Stimulated activated CD4-positive, alpha-beta T cell treated with anti-CD3 and anti-CD28 coated beads, TNF-alpha, amount 100 ng/mL, for 4 hours (primary cell): ENCODE data around the gene CSNK2B.

Experiments used
- DNase-seq, 3 experiments: peaks; one replicate each; pipeline ENCODE4 v3.0.0-alpha.2; 2020; ENCODE audit warnings: low read depth in 3 of 3

The CSNK2B gene

DNA sequence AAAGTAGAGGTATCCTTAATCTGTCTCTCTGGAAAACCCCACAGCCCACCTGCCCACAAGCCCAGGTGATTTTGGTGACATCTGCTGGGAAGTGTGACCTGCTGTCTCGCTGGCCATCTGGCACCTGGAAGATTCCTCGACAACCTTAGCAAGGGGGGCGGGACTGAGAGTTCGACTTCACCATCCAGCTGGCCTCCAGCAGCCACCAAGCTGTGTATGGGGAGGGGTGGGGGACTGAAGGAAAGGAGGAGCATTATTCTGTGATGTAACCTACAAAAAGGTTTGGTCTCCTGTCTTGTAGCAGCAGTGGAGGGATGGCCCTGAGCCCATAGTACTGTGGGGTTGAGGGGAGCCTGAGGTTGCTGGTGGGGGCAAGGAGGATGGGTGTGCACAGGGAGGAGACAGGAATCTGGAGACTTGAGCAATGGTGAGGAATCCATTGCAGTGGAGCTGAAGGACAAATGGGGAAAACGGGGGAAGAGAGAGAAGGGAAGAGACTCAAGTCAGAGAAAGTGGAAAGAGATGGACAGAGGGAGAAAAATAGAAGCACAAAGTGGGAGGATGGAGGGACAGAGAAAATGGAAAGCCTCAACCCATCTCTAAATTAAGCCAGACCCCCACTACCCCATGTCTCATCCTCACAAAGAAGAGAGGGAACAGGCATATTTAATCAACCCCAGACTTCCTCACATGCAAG lies 44.8 kb downstream of the CSNK2B start:
- DNase-seq, result no peak

DNA sequence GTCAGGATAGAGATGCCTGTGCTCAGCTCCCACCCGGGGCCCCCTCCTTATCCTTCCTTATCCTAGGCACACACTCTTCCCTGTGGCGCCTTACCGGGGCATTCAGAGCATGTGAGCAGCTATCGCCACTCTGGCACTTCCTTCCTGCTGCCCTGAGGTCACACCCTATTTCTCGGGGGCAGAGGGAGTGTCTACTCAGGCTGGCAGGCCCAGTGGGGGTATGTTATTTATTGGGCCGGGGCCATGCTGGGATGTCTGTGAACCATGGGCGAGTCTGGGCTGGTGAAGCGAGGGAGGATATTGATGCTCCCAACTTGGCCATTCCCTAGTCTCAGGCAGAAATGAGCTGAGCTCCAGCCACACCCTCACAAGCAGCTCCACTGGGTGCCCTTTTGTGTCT lies 45.4 kb downstream of the CSNK2B start:
- DNase-seq, result no peak

DNA sequence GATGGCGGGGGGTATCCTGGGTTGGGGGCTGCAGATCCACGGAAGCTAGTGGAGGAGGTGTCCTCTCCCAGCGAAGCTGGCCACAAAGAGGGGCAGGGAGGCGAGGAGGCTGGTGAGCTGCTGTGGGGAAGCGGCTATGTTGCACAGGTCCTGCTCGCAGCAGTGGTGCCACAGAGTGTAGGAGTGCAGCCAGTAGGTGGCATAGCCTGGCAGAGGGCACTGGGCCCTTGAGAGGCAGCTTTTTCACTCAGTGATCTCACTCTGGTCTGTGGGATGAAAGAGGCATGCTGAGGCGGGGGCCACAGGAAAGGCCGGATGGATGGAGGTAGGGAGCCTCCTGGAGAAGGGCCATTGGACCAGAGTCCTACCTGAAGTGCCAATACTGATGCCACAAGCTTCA lies 46.4 kb downstream of the CSNK2B start:
- DNase-seq, result no peak

DNA sequence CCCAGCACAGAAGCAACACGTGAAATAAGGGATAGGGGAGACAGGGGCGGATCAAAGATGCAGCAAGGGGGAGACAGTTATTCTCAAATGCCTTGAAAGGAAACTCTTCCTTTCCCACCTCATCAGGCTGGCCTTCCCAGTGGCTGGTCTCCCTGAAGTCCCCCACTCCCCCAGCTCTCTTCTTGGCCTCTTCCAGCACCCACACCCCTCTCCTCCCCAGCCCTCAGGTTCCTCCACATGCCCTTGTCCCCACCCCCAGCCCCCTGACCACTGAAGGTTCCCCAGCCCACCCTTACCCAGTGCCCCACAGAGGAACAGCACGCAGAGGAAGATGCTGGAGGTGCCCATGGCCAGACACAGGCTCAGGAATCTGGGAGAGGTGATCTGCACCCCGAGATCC lies 47.6 kb downstream of the CSNK2B start:
- DNase-seq, result no peak

DNA sequence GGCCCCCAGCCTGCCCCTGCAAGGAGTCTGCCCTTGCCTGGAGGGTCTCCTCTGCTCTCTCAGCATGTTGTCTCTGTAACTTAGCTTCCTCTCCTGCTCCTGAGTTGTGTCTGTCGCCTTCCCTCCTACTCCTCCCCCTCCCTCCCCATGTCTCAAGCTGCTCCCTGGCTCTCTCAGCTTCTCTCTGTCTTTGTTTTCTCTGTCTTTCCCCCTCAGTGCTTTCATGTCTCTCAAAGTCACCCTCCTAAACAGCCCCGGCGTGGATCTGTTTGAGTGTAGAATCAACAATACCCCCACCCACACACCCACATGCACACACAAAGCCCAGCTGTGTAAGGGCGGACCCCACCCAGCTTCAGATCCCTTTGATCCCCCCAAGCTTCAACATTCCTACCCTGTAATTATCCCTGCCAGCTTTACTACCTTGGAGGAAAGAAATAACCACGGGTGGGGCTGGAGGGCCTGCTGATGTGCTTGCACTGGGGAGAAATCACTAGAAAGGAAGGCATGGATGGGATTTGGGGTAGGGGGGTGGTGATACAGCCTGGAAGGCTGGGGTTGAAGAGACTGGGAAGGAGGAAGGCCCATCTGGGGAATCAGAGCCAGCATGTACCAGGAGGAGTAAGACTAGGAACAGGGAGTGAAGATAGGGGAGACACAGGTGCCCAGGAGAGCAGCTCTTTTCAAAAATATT lies 48.3 kb downstream of the CSNK2B start:
- no peak for DNase-seq

DNA sequence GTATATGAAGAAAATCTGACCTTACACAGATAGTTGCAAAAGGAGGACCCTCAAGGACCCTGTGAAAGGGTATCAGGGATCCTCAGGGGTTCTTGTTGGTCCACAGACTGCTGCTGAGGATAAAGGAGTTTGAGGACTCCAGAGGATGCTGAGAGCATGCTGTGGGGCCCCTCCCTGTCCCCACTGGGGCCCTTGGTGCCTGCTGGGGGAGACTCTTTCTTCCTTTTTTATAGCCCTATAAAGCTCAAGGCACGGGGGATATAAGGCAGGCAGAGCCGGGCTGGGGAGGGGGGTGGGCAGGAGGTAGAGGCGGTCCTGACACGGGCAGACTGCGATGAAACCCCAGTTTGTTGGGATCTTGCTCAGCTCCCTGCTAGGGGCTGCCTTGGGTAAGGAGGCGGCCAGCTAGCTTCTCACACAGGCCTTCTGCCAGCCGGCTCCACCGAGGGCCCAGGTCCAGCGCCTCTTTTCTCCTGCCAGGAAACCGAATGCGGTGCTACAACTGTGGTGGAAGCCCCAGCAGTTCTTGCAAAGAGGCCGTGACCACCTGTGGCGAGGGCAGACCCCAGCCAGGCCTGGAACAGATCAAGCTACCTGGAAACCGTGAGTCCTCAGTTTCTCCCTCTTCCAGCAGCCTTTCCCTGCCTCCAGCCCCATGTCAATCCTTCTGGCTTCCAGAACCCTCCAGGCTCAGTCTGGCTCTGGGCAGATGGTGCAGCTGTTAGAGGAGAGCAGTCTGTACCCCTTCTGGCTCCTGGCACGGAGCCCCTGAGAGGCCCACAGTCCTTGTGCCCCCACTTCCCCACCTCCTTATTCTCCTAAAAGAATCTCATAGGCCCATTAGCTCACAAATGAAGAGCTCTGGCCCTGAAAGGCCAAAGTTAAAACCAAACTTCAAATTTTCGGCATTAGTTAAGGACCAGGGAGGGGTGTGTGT lies 49.4 kb downstream of the CSNK2B start, which contains the start of gene LY6G6D:
TSS of gene LY6G6D (plus strand) at position 327 of the 937 bp plus-strand sequence. CDS start at position 335, 8 bp downstream.
- no peak for DNase-seq

DNA sequence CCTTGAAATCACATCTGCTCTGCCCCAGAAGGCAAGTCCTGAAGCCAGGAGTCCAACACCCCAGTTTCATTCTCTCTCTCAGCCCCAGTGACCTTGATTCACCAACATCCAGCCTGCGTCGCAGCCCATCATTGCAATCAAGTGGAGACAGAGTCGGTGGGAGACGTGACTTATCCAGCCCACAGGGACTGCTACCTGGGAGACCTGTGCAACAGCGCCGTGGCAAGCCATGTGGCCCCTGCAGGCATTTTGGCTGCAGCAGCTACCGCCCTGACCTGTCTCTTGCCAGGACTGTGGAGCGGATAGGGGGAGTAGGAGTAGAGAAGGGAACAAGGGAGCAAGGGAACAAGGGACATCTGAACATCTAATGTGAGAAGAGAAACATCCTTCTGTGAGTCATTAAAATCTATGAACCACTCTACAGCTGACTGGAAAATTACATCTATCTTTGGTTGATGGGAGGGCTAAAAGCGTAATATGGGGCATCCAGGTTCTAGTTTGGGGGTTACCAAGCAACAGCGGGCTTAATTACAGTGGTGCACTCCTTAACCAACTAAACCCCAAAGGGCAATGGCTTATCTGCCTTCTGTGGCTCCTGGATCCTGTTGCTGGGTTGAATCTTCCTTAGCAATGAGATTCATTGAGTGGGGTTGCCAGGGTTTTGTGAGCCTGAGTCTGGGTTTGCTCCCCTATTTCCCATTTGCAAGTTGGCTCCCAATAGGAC lies 51.8 kb downstream of the CSNK2B start:
- DNase-seq, result no peak

DNA sequence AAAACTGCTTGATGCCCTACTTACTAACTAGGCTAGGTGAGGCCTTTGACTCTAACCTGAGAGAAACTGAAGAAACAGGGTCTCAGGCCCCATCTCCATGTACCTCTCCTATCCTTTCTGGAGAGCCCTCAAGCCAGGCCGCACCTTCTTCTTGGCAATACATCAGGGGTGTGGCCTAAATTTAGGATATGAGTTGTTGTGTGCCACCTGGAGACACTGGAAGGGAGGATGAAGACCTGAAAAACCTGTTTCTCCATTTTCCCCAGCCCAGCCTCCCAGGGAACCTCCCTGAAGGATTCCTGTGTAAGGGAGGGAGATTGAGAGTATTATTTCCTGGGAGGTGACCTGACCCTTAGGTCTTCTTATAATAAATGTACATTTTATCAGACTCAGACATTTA lies 52.4 kb downstream of the CSNK2B start:
- DNase-seq, result no peak

DNA sequence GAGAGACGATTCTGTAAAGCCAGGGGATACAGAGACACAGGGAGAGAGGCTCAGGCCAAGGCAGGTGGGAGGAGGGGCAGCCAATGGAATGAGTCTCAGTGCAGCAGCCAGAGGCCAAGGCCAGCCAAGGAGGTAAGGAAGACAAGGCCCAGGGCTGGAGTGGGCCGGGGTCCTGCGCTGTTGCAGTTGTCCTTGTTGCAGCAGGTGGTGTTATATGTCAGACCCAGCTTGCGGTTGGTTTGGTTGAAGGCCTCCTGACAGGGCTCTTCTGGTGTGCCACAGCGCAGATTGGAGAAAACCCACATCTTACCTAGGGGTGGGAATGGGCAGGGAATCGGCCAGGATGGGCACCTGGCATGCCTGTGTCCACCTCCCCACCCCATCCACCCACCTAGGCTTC lies 53.1 kb downstream of the CSNK2B start:
- no peak for DNase-seq
